HCT116 (cell line): ENCODE measurements around the gene DNM1. TPM values are rescaled to one million over a fixed set of nuclear protein-coding genes. Genes with fewer than 3 reads are reported as not detected.
A peak's percentile ranks its signal among the peaks of the same experiment; 100 is the strongest.

Experiments
- ATAC-seq: fragments of 200-7000 bp; cut with Tn5 transposase; 2 replicates; pipeline ENCODE4 v1.9.1; 2020; ENCODE audit warnings: mild to moderate bottlenecking, moderate library complexity
- BruUV-seq: library from RNA; stranded (reverse); fragments of 400-500 nt; replicated peaks from 2 replicates; lab custom pipeline; 2021; lab: Mats Ljungman, UMichigan
- CTCF ChIA-PET: fragments of 300-600 bp; sonication (Branson Sonifier 250); formaldehyde crosslinking; loops from one replicate; lab custom pipeline; 2021; ENCODE audit warnings: antibody characterized with exemption; lab: Charles Lee
- POLR2A ChIA-PET: fragments of 300-600, 350-600 bp; sonication (Branson Sonifier 250); formaldehyde crosslinking; loops from one replicate; lab custom pipeline; 2021; ENCODE audit warnings: antibody characterized with exemption; lab: Charles Lee
- RAD21 ChIA-PET, 2 experiments: fragments of 300-600 bp; sonication (Branson Sonifier 250); formaldehyde crosslinking; loops; one replicate each; lab custom pipeline; 2023; ENCODE audit warnings: low total read pairs in 2 of 2; ENCODE audit not compliant: uncharacterized antibody in 2 of 2, unreplicated experiment in 2 of 2, low non-redundant PET in 1 of 2; lab: Charles Lee
- DNase-seq: peaks from one replicate; pipeline ENCODE4 v3.0.0-alpha.2; 2010; ENCODE audit warnings: low read depth, low spot score
- H2AFZ ChIP-seq: fragments of 200-600 bp; shearing (Covaris generic), sonication (generic); 2 replicates; pipeline ENCODE4 v1.6.1; 2017; ENCODE audit warnings: low read depth, mixed run types, mixed read lengths, antibody characterized with exemption, low read length; ENCODE audit not compliant: poor library complexity, severe bottlenecking
- H3K27ac ChIP-seq: 2 replicates; pipeline ENCODE4 v1.5.1; 2012; ENCODE audit warnings: low read depth, low read length
- H3K27me3 ChIP-seq: fragments of 200-600 bp; sonication (generic); 2 replicates; pipeline ENCODE4 v1.6.1; 2016; ENCODE audit warnings: mixed run types, low read length, mixed read lengths; ENCODE audit not compliant: insufficient read depth
- H3K36me3 ChIP-seq, 2 experiments: fragments of 200-500 bp in 1 of 2; fragments of 200-600 bp in 1 of 2; sonication (Bioruptor generic) in 1 of 2; sonication (generic) in 1 of 2; 2 replicates each; pipeline versions ENCODE4 v1.5.1 to v1.6.1; 2014 to 2016; ENCODE audit warnings: low read length in 2 of 2, inconsistent platforms in 1 of 2, mixed read lengths in 1 of 2, mixed run types in 1 of 2; ENCODE audit not compliant: insufficient read depth in 2 of 2, control insufficient read depth in 1 of 2
- H3K4me1 ChIP-seq, 2 experiments: fragments of 200-600 bp in 1 of 2; sonication (generic) in 1 of 2; 2 replicates each; pipeline versions ENCODE4 v1.5.1 to v1.6.1; 2012 to 2017; ENCODE audit warnings: low read length in 2 of 2, inconsistent platforms in 1 of 2, mild to moderate bottlenecking in 1 of 2, mixed read lengths in 1 of 2, mixed run types in 1 of 2, moderate library complexity in 1 of 2; ENCODE audit not compliant: insufficient read depth in 2 of 2, control insufficient read depth in 1 of 2
- H3K4me2 ChIP-seq: fragments of 200-600 bp; sonication (generic); 2 replicates; pipeline ENCODE4 v1.6.1; 2017; ENCODE audit warnings: mixed run types, low read length, mixed read lengths
- H3K4me3 ChIP-seq, 2 experiments: fragments of 200-600 bp in 1 of 2; sonication (generic) in 1 of 2; replicated peaks in 1 of 2; 2 replicates each; pipeline ENCODE4 v1.5.1; 2011 to 2016; ENCODE audit warnings: low read length in 2 of 2, control low read depth in 1 of 2, low read depth in 1 of 2, mild to moderate bottlenecking in 1 of 2, mixed read lengths in 1 of 2, mixed run types in 1 of 2
- H3K79me2 ChIP-seq: fragments of 200-600 bp; sonication (generic); 2 replicates; pipeline ENCODE4 v1.6.1; 2017; ENCODE audit warnings: mild to moderate bottlenecking, mixed run types, low read length, moderate library complexity, mixed read lengths; ENCODE audit not compliant: insufficient read depth
- H3K9ac ChIP-seq: fragments of 200-600 bp; sonication (generic); 2 replicates; pipeline ENCODE4 v1.6.1; 2016; ENCODE audit warnings: low read length, mixed read lengths
- H3K9me2 ChIP-seq: fragments of 200-600 bp; sonication (generic), shearing (Covaris generic); 2 replicates; pipeline ENCODE4 v1.6.1; 2017; ENCODE audit warnings: mixed run types, mild to moderate bottlenecking, moderate library complexity; ENCODE audit not compliant: insufficient read depth
- H3K9me3 ChIP-seq, 2 experiments: fragments of 200-500 bp in 1 of 2; fragments of 200-600 bp in 1 of 2; sonication (Bioruptor generic) in 1 of 2; sonication (generic) in 1 of 2; 2 replicates each; pipeline ENCODE4 v1.6.1; 2014 to 2017; ENCODE audit warnings: low read length in 2 of 2, mixed read lengths in 2 of 2, inconsistent platforms in 1 of 2, low read depth in 1 of 2, mild to moderate bottlenecking in 1 of 2, mixed run types in 1 of 2, moderate library complexity in 1 of 2; ENCODE audit not compliant: control insufficient read depth in 1 of 2, insufficient read depth in 1 of 2
- H4K20me1 ChIP-seq: fragments of 200-600 bp; sonication (generic), shearing (Covaris generic); 2 replicates; pipeline ENCODE4 v1.6.1; 2017; ENCODE audit warnings: mixed run types, mild to moderate bottlenecking, moderate library complexity; ENCODE audit not compliant: insufficient read depth
- CBX3 ChIP-seq: IDR thresholded peaks from 2 replicates; pipeline ENCODE4 v1.6.1; 2012; ENCODE audit warnings: low read depth
- CEBPB ChIP-seq: IDR thresholded peaks from 2 replicates; pipeline ENCODE4 v1.6.1; 2012; ENCODE audit warnings: low read depth
- ELF1 ChIP-seq: IDR thresholded peaks from 2 replicates; pipeline ENCODE4 v1.6.1; 2012; ENCODE audit warnings: low read depth, borderline replicate concordance
- EZH2 ChIP-seq: fragments of 200-600 bp; sonication (generic); IDR thresholded peaks from 2 replicates; pipeline ENCODE4 v1.6.1; 2017; ENCODE audit warnings: antibody characterized with exemption, mixed run types
- EZH2phosphoT487 ChIP-seq: fragments of 200-600 bp; IDR thresholded peaks from 2 replicates; pipeline ENCODE4 v1.6.1; 2018; ENCODE audit warnings: antibody characterized with exemption, borderline replicate concordance
- FOSL1 ChIP-seq: IDR thresholded peaks from 2 replicates; pipeline ENCODE4 v1.6.1; 2012; ENCODE audit warnings: low read depth
- MAX ChIP-seq: IDR thresholded peaks from 2 replicates; pipeline ENCODE4 v1.6.1; 2012
- RAD21 ChIP-seq: IDR thresholded peaks from 2 replicates; pipeline ENCODE4 v1.6.1; 2012; ENCODE audit warnings: low read depth, mild to moderate bottlenecking
- SIN3A ChIP-seq: IDR thresholded peaks from 2 replicates; pipeline ENCODE4 v1.6.1; 2012; ENCODE audit warnings: low read depth
- SP1 ChIP-seq: IDR thresholded peaks from 2 replicates; pipeline ENCODE4 v1.6.1; 2012; ENCODE audit warnings: low read depth
- SRF ChIP-seq: IDR thresholded peaks from 2 replicates; pipeline ENCODE4 v1.6.1; 2012; ENCODE audit warnings: low read depth
- TCF7L2 ChIP-seq: IDR thresholded peaks from 2 replicates; pipeline ENCODE4 v1.7.0; 2011; ENCODE audit warnings: borderline replicate concordance, inconsistent platforms; ENCODE audit not compliant: insufficient read depth, insufficient read length; ENCODE audit errors: extremely low read depth
- YY1 ChIP-seq: IDR thresholded peaks from 2 replicates; pipeline ENCODE4 v1.6.1; 2011; ENCODE audit warnings: low read length, low read depth, moderate library complexity, mild to moderate bottlenecking; ENCODE audit not compliant: insufficient replicate concordance; ENCODE audit errors: extremely low read depth
- intact Hi-C: fragments of 100-400 bp; cut with micrococcal nuclease; formaldehyde crosslinking; loops from 2 replicates; pipeline ENCODE4 v1.10.0; 2022
- total RNA-seq: library from RNA; stranded (reverse); gene quantifications from one replicate; pipeline ENCODE4 v1.2.1, GENCODE V29; 2021; ENCODE audit not compliant: unreplicated experiment
- TF ChIP-seq, protein P1 (sequence below): IDR thresholded peaks from 2 replicates; pipeline ENCODE4 v1.6.1; 2012
- TF ChIP-seq, protein P2 (sequence below), 3 experiments: fragments of 200-600 bp in 1 of 3; sonication (generic) in 1 of 3; IDR thresholded peaks in 2 of 3; conservative IDR thresholded peaks in 1 of 3; 2 replicates each; pipeline ENCODE4 v1.5.1; 2012 to 2017; ENCODE audit warnings: low read depth in 2 of 3, low read length in 2 of 3, antibody characterized with exemption in 1 of 3, borderline replicate concordance in 1 of 3, control low read depth in 1 of 3, mild to moderate bottlenecking in 1 of 3, mixed read lengths in 1 of 3, mixed run types in 1 of 3, moderate library complexity in 1 of 3; ENCODE audit not compliant: insufficient read depth in 1 of 3

The DNM1 gene
- total RNA-seq, 1 experiment from 2014 or later: 12.0 TPM

DNA sequence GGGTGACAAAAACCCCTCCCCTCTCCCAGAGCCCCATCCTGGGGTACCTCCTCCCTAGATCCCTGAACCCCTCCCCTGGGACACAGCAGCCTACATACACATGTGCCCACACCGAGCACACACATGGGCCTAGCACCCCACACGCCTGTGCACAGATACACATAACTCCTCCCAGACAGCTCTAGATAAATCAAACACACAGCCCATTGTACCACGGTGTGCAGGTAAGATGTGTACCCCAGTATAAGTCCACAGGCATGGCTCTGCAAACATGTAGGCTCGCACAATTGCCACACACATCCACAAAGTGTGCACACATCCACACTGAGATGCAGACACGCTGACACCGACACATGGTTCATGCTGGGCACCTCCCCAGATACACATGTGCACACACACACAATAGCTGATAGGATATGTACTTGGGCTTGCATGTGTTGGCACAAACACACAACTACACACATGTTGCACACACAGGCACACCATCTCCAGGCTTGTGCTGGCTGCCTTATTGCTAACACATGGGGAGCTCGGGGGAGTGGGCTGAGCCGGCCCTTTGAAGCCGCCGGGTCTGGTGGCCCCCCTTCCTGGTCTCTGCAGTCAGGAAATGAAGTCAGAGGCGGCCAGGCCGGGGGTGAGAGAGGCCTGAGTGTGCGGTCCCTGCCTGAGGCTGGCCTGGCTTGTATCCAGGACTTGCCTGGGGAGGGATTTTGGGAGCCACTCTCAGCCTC is 42.4 kb downstream of the DNM1 start:
- no peak for TF ChIP-seq MAX
- no peak for TF ChIP-seq EZH2phosphoT487
- no peak for TF ChIP-seq SIN3A
- peak; percentile 59 for TF ChIP-seq TCF7L2
- TF ChIP-seq, all 23 proteins: peak for 1
- ATAC-seq (no peak), DNase-seq (no peak)
- RAD21 ChIA-PET: no interaction called here
- Histone ChIP-seq H2AFZ (no peak overlapping the region), H3K79me2 (no peaks in the 10 kb centered on the region), H3K9ac (no peak overlapping the region), H3K9me3 (no peaks in the 10 kb centered on the region), H3K4me1 (peaks cover 4 to 8% of the 10 kb centered on the region in 2 experiments; a peak in 3 of 4 replicates), H3K4me2 (no peak overlapping the region), H4K20me1 (no peaks in the 10 kb centered on the region), H3K4me3 (no peak overlapping the region), H3K27me3 (no peaks in the 10 kb centered on the region), H3K36me3 (no peaks in the 10 kb centered on the region), H3K9me2 (no peaks in the 10 kb centered on the region), H3K27ac (no peak overlapping the region)
- no TSS peak for BruUV-seq
- POLR2A ChIA-PET: no interaction called here
- CTCF ChIA-PET: no interaction called here
- intact Hi-C loops: no loop called here

DNA sequence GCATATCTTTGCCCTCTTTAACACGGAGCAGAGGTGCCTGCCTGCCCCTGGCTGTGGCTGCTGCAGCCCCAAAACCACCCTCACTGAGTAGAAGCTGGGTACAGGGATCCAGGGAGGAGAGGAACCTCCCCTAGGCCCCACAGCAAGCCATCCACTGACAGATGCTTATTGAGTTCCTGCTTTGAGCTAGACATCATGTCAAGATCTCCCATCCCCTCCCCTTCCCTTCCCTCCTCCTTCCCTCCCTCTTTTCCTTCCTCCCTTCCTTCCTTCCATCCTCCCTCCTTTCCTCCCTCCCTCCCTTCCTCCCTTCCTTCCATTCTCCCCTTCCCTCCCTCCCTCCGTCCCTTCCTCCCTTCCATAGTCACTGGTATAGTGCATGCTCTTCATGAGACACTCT is 43.3 kb downstream of the DNM1 start:
- BruUV-seq: no TSS peak
- ATAC-seq: no peak
- H3K9me3 ChIP-seq: no peaks in the 10 kb centered on the region
- H3K27me3 ChIP-seq: no peaks in the 10 kb centered on the region
- H3K4me2 ChIP-seq: no peak overlapping the region
- no peaks in the 10 kb centered on the region for H4K20me1 ChIP-seq
- peaks cover 5 to 12% of the 10 kb centered on the region in 2 experiments; a peak in 3 of 4 replicates for H3K4me1 ChIP-seq
- POLR2A ChIA-PET: no interaction called here
- CTCF ChIA-PET: no interaction called here
- no peak overlapping the region for H3K27ac ChIP-seq
- RAD21 ChIA-PET: no interaction called here
- H3K9ac ChIP-seq: no peak overlapping the region
- no peak overlapping the region for H3K4me3 ChIP-seq
- intact Hi-C loops: no loop called here
- H3K36me3 ChIP-seq: no peaks in the 10 kb centered on the region
- H3K79me2 ChIP-seq: no peaks in the 10 kb centered on the region; the same call in 1 of the 2 replicates
- no peak for DNase-seq
- TF ChIP-seq FOSL1: no peak
- no peak for TF ChIP-seq CBX3
- TF ChIP-seq, protein P1, sequence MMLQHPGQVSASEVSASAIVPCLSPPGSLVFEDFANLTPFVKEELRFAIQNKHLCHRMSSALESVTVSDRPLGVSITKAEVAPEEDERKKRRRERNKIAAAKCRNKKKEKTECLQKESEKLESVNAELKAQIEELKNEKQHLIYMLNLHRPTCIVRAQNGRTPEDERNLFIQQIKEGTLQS: no peak
- TF ChIP-seq RAD21: no peak
- TF ChIP-seq, protein P2, sequence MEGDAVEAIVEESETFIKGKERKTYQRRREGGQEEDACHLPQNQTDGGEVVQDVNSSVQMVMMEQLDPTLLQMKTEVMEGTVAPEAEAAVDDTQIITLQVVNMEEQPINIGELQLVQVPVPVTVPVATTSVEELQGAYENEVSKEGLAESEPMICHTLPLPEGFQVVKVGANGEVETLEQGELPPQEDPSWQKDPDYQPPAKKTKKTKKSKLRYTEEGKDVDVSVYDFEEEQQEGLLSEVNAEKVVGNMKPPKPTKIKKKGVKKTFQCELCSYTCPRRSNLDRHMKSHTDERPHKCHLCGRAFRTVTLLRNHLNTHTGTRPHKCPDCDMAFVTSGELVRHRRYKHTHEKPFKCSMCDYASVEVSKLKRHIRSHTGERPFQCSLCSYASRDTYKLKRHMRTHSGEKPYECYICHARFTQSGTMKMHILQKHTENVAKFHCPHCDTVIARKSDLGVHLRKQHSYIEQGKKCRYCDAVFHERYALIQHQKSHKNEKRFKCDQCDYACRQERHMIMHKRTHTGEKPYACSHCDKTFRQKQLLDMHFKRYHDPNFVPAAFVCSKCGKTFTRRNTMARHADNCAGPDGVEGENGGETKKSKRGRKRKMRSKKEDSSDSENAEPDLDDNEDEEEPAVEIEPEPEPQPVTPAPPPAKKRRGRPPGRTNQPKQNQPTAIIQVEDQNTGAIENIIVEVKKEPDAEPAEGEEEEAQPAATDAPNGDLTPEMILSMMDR (IDR thresholded peaks at IDR 0.05 in 2 of 3, conservative IDR thresholded peaks at IDR 0.05 in 1 of 3; ENCODE audit: borderline replicate concordance in 1 of 3, insufficient read depth in 1 of 3, low read depth in 2 of 3, low read length in 2 of 3): no peak
- no peak for TF ChIP-seq EZH2
- TF ChIP-seq YY1: no peak
- no peak for TF ChIP-seq SP1
- no peak for TF ChIP-seq SRF
- no peak for TF ChIP-seq CEBPB
- TF ChIP-seq ELF1: no peak
- no peak overlapping the region for H2AFZ ChIP-seq
- H3K9me2 ChIP-seq: no peaks in the 10 kb centered on the region
